Muscle layer of duodenum (tissue), 2 donors: ENCODE results near the gene MRPL10.

ENCODE experiments used
- H3K27ac ChIP-seq: one replicate; pipeline ENCODE4 v1.7.0; 2013; ENCODE audit warnings: mild to moderate bottlenecking, low read length
- H3K27me3 ChIP-seq: one replicate; pipeline ENCODE4 v1.7.0; 2013; ENCODE audit warnings: low read depth, mild to moderate bottlenecking, control low read depth, low read length
- H3K36me3 ChIP-seq, 2 donors: one replicate each; pipeline ENCODE4 v1.7.0; 2013; ENCODE audit warnings: low read length in 2 of 2, control low read depth in 1 of 2, mild to moderate bottlenecking in 1 of 2; ENCODE audit not compliant: insufficient read depth in 2 of 2, control insufficient read depth in 1 of 2
- H3K4me1 ChIP-seq, 2 donors: one replicate each; pipeline ENCODE4 v1.7.0; 2013; ENCODE audit warnings: low read length in 2 of 2, mild to moderate bottlenecking in 2 of 2, control low read depth in 1 of 2, moderate library complexity in 1 of 2; ENCODE audit not compliant: insufficient read depth in 2 of 2, control insufficient read depth in 1 of 2
- H3K4me3 ChIP-seq, 2 donors: one replicate each; pipeline ENCODE4 v1.7.0; 2013; ENCODE audit warnings: low read length in 2 of 2, low read depth in 1 of 2, mild to moderate bottlenecking in 1 of 2
- H3K9me3 ChIP-seq, 2 donors: one replicate each; pipeline ENCODE4 v1.7.0; 2013; ENCODE audit warnings: low read length in 2 of 2, control low read depth in 1 of 2, mild to moderate bottlenecking in 1 of 2; ENCODE audit not compliant: control insufficient read depth in 1 of 2
- donor health status: healthy.

The MRPL10 gene

GRCh38 chr17:47801176-47801765 lies 30.1 kb downstream of the MRPL10 start:
- no peak overlapping the region for H3K27ac ChIP-seq
- no peaks in the 10 kb centered on the region for H3K27me3 ChIP-seq
- H3K4me3 ChIP-seq = no peak overlapping the region
- H3K4me1 ChIP-seq = no peaks in the 10 kb centered on the region
- no peaks in the 10 kb centered on the region for H3K36me3 ChIP-seq
- H3K9me3 ChIP-seq = no peaks in the 10 kb centered on the region

DNA sequence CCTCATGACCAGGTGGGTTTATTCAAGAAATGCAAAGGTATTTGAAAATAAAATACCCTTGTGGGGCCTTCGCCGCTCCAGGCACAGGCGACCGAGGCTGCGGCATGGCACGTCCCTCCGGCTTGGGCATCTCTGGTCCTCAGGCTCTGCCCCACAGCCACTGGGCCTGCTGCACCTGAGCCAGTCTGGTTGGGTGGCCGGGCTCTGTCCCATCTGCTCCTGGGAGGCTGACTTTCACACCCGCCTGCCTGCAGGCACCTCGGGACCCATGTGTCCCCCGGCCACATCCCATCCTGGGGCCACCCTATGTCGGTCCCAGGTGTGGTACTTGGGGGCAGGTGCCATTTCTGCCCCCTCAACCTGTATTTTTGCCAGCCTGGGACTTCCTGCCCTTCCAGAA lies 30.7 kb downstream of the MRPL10 start:
- no peaks in the 10 kb centered on the region for H3K27me3 ChIP-seq
- H3K4me1 ChIP-seq = no peaks in the 10 kb centered on the region
- H3K36me3 ChIP-seq = no peaks in the 10 kb centered on the region
- H3K27ac ChIP-seq = no peak overlapping the region
- no peak overlapping the region for H3K4me3 ChIP-seq
- H3K9me3 ChIP-seq = no peaks in the 10 kb centered on the region

- peaks cover 12% of the 10 kb centered on the region for H3K27me3 ChIP-seq
- H3K9me3 ChIP-seq = no peaks in the 10 kb centered on the region
- H3K36me3 ChIP-seq = no peaks in the 10 kb centered on the region
- H3K4me1 ChIP-seq = no peaks in the 10 kb centered on the region
- H3K4me3 ChIP-seq = no peak overlapping the region
- no peak overlapping the region for H3K27ac ChIP-seq
Observed at GRCh38 chr17:47797797-47798196, 33.5 kb downstream of the MRPL10 start.

DNA sequence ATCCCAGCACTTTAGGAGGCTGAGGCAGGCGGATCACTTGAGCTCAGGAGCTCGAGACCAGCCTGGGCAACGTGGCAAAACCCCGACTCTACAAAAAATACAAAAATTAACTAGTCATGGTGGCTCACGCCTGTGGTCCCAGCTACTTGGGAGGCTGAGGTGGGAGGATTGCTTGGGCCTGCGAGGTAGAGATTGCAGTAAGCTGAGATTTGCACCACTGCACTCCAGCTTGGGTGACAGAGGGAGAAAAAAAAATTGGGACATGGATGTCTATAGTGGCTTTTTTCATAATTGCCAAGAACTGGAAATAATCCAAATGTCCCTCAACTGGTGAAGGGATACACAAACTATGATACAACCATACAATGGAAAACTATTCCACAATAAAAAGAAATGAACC lies 38.4 kb downstream of the MRPL10 start:
- Histone ChIP-seq H3K27me3 (peaks cover 30% of the 10 kb centered on the region), H3K27ac (no peak overlapping the region), H3K36me3 (no peaks in the 10 kb centered on the region)

GRCh38 chr17:47792457-47792856 lies 38.9 kb downstream of the MRPL10 start:
- Histone ChIP-seq H3K27me3 (peaks cover 33% of the 10 kb centered on the region), H3K36me3 (no peaks in the 10 kb centered on the region), H3K4me3 (no peak overlapping the region), H3K9me3 (no peaks in the 10 kb centered on the region), H3K27ac (no peak overlapping the region), H3K4me1 (peaks cover 0 to 10% of the 10 kb centered on the region in 2 donors)

More for the DNA sequence above, 38.4 kb downstream of the MRPL10 start:
- no peak overlapping the region for H3K4me3 ChIP-seq
- H3K9me3 ChIP-seq = no peaks in the 10 kb centered on the region
- peaks cover 0 to 10% of the 10 kb centered on the region in 2 donors for H3K4me1 ChIP-seq

- no peaks in the 10 kb centered on the region for H3K9me3 ChIP-seq
- H3K27me3 ChIP-seq = peaks cover 33% of the 10 kb centered on the region
- H3K36me3 ChIP-seq = no peaks in the 10 kb centered on the region
- no peak overlapping the region for H3K4me3 ChIP-seq
- H3K27ac ChIP-seq = no peak overlapping the region
- H3K4me1 ChIP-seq = peaks cover 0 to 10% of the 10 kb centered on the region in 2 donors
Observed at GRCh38 chr17:47791025-47791424, 40.3 kb downstream of the MRPL10 start.

- Histone ChIP-seq H3K4me1 (peaks cover 0 to 10% of the 10 kb centered on the region in 2 donors), H3K4me3 (peak overlapping the region in 1 of 2 donors; percentile 61), H3K27me3 (peaks cover 33% of the 10 kb centered on the region), H3K27ac (no peak overlapping the region), H3K36me3 (no peaks in the 10 kb centered on the region), H3K9me3 (no peaks in the 10 kb centered on the region)
Observed at GRCh38 chr17:47789611-47790561, 41.5 kb downstream of the MRPL10 start.

DNA sequence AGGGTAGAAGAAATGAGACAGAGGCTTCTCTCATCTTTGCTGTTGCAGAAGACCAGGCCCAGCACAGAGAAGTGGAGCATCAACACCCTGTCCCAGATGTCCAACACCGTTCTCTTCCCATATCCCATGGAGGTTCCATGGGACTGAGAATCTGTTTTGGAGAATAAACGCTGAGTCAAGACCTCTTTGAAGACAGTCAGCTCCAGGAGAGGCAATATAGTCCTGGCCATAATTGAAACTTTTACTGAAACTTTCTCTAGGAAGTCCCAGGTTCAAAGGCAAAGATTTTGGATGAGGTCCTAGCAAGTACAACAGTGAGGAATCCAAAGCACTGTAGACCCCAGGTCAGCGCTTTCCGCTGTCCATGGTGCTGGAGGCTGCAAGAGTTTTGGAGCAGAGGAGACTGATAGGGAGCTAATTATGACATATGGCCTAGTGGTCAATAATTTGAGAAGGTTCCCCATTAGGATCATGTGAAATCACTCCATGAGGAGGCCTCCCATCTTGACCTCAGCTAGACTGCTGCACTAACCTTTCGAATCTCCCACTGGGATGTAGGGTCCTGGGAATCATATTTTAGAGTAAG lies 45.7 kb downstream of the MRPL10 start:
- Histone ChIP-seq H3K27me3 (peaks cover 16% of the 10 kb centered on the region), H3K36me3 (no peaks in the 10 kb centered on the region), H3K27ac (no peak overlapping the region), H3K4me1 (peaks cover 0 to 10% of the 10 kb centered on the region in 2 donors), H3K4me3 (no peak overlapping the region), H3K9me3 (no peaks in the 10 kb centered on the region)

DNA sequence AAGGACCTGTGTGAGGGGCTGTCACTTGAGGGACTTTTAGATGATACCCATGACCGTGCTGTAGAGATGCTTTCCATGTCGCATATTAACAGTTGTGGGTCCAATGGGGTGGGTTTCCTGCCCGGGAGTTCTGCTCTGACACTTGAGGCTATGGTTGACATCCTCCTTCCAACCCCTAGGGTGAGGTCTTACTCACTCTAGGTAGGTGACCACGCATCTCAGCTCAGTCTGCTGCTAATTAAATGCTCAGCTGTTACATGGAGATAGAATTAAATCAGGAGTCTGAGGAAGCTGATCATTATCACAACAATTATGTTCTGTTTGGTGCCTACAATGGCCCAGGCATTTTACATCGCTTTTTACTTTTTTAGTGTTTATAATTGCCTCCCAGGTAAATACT lies 49.9 kb downstream of the MRPL10 start:
- H3K9me3 ChIP-seq = no peaks in the 10 kb centered on the region
- H3K27ac ChIP-seq = no peak overlapping the region
- H3K36me3 ChIP-seq = no peaks in the 10 kb centered on the region
- no peaks in the 10 kb centered on the region for H3K4me1 ChIP-seq
- peaks cover 4% of the 10 kb centered on the region for H3K27me3 ChIP-seq
- H3K4me3 ChIP-seq = no peak overlapping the region

- Histone ChIP-seq H3K27me3 (peaks cover 4% of the 10 kb centered on the region), H3K4me1 (no peaks in the 10 kb centered on the region), H3K36me3 (no peaks in the 10 kb centered on the region), H3K4me3 (no peak overlapping the region), H3K27ac (no peak overlapping the region), H3K9me3 (no peaks in the 10 kb centered on the region)
Observed at GRCh38 chr17:47778184-47778635, 53.1 kb downstream of the MRPL10 start.
